ELR (cell line): Measurements from ENCODE around the gene SIN3A.

Experiments
- DNase-seq: peaks from one replicate; pipeline ENCODE4 v3.0.0-alpha.2; 2015; ENCODE audit warnings: low read depth

Gene SIN3A

DNA sequence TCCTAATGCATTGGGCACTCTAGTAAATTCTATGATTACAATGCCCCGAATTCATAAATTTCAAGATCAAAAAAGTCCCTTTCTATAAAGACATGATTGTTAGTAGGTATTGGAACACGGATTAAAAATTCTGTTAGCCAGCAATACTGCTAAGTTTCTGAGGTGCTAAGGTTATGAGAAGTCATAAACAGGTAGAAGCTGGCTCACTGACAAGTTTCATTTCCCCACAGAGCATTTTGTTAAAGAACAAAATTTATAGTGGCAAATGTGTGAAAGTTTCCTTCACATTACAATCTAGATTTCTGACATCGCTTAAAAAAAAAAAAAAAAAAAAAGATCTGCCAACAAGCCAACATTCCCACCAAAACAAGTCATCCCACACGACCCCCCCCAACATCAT, 70.7 kb downstream of the SIN3A start:
- no peak for DNase-seq

DNA sequence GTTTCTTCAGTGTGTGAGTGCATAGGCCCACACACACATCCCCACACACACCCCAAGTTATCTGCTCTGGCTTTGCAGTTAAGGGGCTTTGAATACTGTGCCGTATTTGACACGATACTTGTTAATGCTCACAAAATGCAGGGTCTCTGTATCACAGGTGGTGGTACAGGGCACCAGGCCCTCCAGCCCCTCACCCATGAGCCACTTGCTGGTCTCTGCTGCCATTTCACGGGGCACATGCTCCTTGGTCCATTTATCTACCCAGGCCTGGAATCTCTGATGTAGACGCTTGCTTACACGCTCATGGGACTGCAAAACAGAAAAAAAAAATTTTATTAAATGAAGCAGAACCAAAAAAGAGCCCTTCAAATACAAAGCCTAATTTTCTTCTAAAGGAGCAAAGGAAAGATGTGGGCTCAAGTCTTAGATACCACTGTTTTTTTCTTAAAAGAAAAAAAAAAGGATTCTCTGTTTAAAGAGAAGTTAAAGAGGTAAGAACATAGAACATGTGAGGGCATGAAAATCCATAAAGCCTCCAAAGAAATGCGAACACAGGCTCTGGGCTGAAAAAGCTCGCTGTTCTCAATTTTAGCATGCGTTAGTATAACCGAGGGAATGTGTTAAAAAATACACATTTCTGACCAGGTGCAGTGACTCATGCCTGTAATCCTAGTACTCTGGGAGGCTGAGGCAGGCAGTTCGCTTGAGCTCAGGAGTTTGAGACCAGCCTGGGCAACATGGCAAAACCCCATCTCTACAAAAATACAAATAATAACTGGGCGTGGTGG, 79.4 kb downstream of the SIN3A start:
- DNase-seq, result no peak

- no peak for DNase-seq
Observed at GRCh38 chr15:75371486-75371885, 80.0 kb downstream of the SIN3A start.

DNA sequence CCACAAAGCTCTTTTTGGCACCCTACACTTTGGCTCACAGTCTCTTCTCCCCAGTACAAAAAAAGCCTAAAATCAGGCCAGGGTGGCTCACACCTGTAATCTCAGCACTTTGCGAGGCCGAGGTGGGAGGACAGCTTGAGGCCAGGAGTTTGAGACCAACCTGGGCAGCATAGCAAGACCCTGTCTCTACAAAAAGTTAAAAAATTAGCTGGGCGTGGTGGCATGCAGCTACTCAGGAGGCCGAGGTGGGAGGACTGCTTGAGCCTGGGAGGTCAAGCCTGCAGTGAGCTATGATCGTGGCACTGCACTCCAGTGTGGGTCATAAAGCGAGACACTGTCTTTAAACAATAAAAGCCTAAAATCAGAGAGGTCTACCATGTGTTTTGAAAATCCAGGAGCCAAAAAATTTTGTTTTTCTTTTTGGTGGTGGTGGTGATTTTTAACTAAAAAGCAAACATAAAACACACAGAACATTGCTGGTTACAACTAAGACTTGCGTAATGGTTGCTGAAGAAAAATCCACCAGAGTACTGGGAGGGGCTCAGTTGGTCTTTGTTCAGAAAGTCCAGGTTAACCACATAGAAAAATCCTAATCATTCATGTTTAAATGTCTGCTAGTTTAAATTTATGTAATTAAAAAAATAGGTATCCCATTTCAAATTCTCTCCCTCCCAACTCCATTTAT, 81.5 kb downstream of the SIN3A start:
- no peak for DNase-seq

DNA sequence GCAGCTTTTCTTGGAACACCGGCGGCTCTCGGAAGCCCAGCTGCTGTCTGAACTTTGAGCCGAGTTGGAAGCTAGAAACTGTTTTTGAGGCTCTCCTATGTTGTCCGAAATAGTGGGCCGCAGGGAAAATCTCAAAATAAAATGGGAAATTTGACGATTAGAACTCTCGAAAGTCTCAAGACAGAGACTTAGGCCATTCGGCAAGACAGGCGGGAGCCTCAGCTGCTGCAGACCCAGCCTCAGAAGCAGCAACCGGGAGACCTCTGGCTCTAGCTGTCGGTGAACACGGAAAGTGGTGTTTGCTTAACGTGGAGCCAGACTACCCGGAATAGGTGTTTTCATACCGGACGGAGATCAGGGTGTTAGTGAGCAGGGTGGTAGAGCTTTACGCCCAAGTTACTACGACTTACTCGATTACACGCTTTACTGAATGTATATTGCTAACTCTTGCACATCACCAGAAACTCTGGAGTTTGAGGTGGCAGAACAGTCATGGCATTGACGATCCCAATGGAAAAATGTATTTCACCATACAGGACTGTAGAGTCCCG, 82.7 kb downstream of the SIN3A start:
- DNase-seq, result peak; percentile 34

DNA sequence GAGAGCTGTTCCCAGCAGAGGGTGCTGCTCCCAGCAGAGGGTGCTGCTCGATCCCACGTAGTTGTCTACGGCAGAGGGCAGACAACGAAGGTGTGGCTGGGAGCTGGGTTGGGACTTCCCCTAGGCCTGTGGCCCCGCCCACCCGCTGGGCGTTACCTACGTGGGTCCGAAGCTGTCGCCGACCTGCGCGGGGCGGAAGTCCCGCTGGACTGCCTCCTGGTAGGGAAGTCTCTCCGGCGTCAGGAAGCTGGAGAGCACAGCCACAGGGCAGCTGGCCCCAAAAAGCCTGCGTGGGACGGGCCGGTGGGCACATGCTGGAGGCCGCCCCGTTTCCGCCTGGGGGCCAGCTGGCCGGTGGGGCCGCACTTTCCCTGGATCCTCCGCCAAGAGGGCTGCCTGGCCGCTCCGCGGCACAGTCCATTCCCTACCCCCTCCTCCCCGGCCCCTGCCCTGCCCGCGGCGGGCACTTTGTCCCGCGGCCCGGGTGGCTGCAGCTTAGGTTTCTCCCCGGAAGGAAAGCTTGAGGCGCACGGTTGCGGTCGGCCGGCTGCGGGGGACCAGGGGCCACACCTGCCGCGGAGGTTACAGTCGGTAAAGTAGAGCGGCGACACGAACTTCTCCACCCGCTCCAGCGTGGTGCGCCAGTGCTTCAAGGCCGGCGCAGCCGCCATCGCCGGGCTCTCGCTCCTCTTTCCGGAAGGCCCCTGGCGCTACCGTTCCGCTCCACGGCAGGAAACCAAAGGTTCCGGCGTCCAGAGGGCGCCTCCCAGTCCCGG, 83.4 kb downstream of the SIN3A start, which contains the start of gene MAN2C1:
Gene MAN2C1, minus strand, starts transcription at position 695 of the 776 bp plus-strand sequence. Its CDS starts 24 bp downstream, at position 671.
- peak; percentile 98 for DNase-seq

GRCh38 chr15:75367406-75367912, 84.0 kb downstream of the SIN3A start:
- DNase-seq, result no peak

DNA sequence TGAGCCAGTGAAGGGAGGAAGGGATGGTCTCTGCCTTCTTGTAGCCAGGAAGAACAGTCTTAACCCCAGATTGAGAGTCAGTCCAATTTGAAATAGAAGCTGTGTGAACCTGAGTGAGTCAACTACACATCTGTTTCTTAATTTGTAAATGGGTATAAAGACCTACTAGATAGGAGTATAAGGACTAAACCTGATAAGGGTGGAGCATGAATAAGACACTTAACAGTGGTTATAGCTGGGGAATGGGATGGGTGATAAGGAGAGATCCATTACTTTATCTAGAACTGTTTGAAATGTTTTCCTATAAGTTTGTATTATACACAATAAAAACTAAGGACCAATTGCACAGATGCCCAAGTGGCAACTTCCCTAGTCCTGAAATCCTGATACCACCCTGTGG, 84.5 kb downstream of the SIN3A start:
- no peak for DNase-seq

DNA sequence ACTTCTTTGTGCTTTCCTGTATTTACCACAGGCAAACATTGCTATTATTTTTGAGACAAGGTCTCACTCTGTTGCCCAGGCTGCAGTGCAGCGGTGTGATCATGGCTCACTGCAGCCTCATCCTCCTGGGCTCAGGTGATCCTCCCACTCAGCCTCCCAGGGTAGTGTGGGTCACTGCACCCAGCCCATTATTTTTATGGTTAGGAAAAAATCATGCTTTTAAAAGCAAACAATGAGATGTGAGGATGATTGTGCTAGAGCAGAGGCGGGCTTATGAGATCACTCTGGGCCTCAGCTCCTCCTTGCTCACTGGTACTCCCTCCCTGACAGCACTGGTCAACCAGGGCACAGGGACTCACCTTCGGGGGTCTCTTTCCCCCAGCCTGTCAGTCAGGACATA, 85.3 kb downstream of the SIN3A start:
- DNase-seq, result no peak

DNA sequence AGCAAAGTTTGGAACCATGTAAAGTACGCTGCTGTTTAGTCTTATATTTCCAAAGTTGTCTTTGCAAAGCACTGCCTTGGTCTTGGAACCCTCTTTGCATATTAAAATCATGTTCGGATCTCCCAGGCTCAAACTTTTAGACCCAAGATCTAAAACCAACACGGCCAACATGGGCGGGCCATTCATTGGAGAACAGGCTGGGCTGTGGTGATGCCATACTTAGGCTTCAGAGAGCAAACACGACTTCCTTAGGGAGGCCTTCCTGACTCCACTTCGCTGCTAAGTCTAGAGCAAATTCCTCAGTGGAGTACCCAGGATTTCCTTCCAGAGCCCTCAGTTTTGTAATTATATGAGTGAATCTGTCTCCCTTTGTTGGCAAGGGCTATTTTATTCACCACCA, 86.6 kb downstream of the SIN3A start:
- DNase-seq, result no peak

GRCh38 chr15:75363786-75364185, 87.7 kb downstream of the SIN3A start:
- no peak for DNase-seq

GRCh38 chr15:75362642-75363249, 88.7 kb downstream of the SIN3A start:
- DNase-seq, result no peak

GRCh38 chr15:75361989-75362641, 89.4 kb downstream of the SIN3A start:
- DNase-seq, result no peak

GRCh38 chr15:75361361-75361988, 90.0 kb downstream of the SIN3A start:
- no peak for DNase-seq

DNA sequence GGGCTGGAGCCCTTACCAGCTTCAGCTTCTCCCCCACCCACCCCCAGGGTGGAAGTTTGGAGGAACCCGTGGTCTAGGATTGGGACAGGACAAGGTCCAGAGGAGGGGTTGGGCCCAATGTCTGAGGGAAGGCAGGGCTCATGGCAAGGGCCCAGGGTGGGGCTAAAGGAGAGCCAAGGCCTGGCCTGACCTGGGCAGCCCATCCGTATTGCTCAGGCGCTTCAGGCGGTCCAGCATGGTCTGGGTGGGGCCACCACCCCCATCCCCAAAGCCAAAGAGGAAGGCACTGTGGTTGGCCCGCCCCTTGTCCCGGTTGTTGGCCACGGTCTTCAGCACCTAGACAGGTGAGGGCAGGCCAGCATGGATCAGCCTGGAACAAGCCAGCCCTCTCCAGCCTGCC, 90.6 kb downstream of the SIN3A start:
- DNase-seq, result no peak

- DNase-seq, result no peak
Observed at GRCh38 chr15:75360391-75360790, 91.1 kb downstream of the SIN3A start.

GRCh38 chr15:75359537-75360250, 91.8 kb downstream of the SIN3A start:
- no peak for DNase-seq

- DNase-seq, result no peak
Observed at GRCh38 chr15:75358771-75359536, 92.5 kb downstream of the SIN3A start.

- no peak for DNase-seq
Observed at GRCh38 chr15:75357976-75358673, 93.4 kb downstream of the SIN3A start.
